Measurements from ENCODE around the gene CFHR5.

- TF ChIP-seq PBX3 (CRISPR knock-in tag; IDR thresholded peaks at IDR 0.05; ENCODE audit: borderline replicate concordance) (no peak), CTCF (CRISPR knock-in tag; IDR thresholded peaks at IDR 0.05) (no peak), MYPOP (CRISPR knock-in tag; IDR thresholded peaks at IDR 0.05) (no peak), ZFP91 (CRISPR knock-in tag; IDR thresholded peaks at IDR 0.05; ENCODE audit: borderline replicate concordance) (no peak), ATF3 (CRISPR knock-in tag; IDR thresholded peaks at IDR 0.05) (no peak)
Observed at GRCh38 chr1:197017558-197018146, 40.3 kb downstream of the CFHR5 start.

Data from HepG2 (cell line).